ENCODE measurements around the gene RXRG. TPM values are rescaled to one million over a fixed set of nuclear protein-coding genes. Genes with fewer than 3 reads are reported as not detected.

RXRG gene
- total and polyA plus RNA-seq, 2 donors (not counting 3 experiments of a cell fraction or from before 2014, with no cell fraction given), result not detected

GRCh38 chr1:165490175-165490574, 45.2 kb upstream of the RXRG start:
- intact Hi-C loops (cut with micrococcal nuclease) (no loop called here), dilution Hi-C loops (cut with MboI; ENCODE audit: extremely low pct_ligation_motif_present, low sequenced_read_pairs) (no loop called here)
- no peaks in the 10 kb centered on the region for H3K9me1 ChIP-seq (replicated peaks; ENCODE audit: control insufficient read depth, extremely low read depth, insufficient read depth, low read length)
- H3K27ac ChIP-seq (ENCODE audit: insufficient read depth, low read depth, low read length), result no peak overlapping the region
- POLR2A ChIA-PET, result no interaction called here
- CTCF ChIA-PET, result no interaction called here
- H3K4me2 ChIP-seq (ENCODE audit: insufficient read depth, low read length), result no peak overlapping the region
- H3K27me3 ChIP-seq (ENCODE audit: control insufficient read depth in 2 of 2, insufficient read depth in 2 of 2, low read length in 2 of 2), result no peaks in the 10 kb centered on the region
- H4K20me1 ChIP-seq (replicated peaks; ENCODE audit: control insufficient read depth, extremely low read depth, insufficient read depth, low read length), result no peaks in the 10 kb centered on the region
- no peaks in the 10 kb centered on the region for H3K4me1 ChIP-seq (ENCODE audit: control insufficient read depth, extremely low read depth, insufficient read depth, low read length)
- BruUV-seq (replicated peaks), result no TSS peak
- no peak overlapping the region for H3K9ac ChIP-seq (replicated peaks; ENCODE audit: extremely low read depth, insufficient read depth, low read length)
- no peak for DNase-seq (ENCODE audit: low read depth, low spot score)
- H3K4me3 ChIP-seq (replicated peaks in 1 of 3; ENCODE audit: insufficient read depth in 1 of 3, low read depth in 1 of 3, low read length in 3 of 3), result no peak overlapping the region
- H3K79me2 ChIP-seq (ENCODE audit: control insufficient read depth, insufficient read depth, low read length), result no peaks in the 10 kb centered on the region
- no peaks in the 10 kb centered on the region for H3K36me3 ChIP-seq (ENCODE audit: control insufficient read depth in 2 of 2, extremely low read depth in 1 of 2, insufficient read depth in 2 of 2, low read length in 2 of 2)
- H2AFZ ChIP-seq (ENCODE audit: low read depth, low read length), result no peak overlapping the region
- no peak for FAIRE-seq
- TF ChIP-seq EZH2 (IDR thresholded peaks at IDR 0.05; ENCODE audit: borderline replicate concordance, low read depth, low read length, severe bottlenecking), result no peak
- TF ChIP-seq POLR2A (IDR thresholded peaks at IDR 0.05; ENCODE audit: low read depth, low read length), result no peak
- no peak for TF ChIP-seq GATA2 (IDR thresholded peaks at IDR 0.05; ENCODE audit: insufficient read depth, insufficient read length, low read depth, low read length)
- TF ChIP-seq JUN (IDR thresholded peaks at IDR 0.05; ENCODE audit: borderline replicate concordance, insufficient read depth, insufficient read length, low read depth), result no peak
- no peaks in the 10 kb centered on the region for H3K9me3 ChIP-seq (replicated peaks; ENCODE audit: control insufficient read depth, insufficient read depth, low read length)

- Histone ChIP-seq H3K9me3 (replicated peaks; ENCODE audit: control insufficient read depth, insufficient read depth, low read length) (no peaks in the 10 kb centered on the region), H3K27me3 (ENCODE audit: control insufficient read depth in 2 of 2, insufficient read depth in 2 of 2, low read length in 2 of 2) (no peaks in the 10 kb centered on the region), H3K36me3 (ENCODE audit: control insufficient read depth in 2 of 2, extremely low read depth in 1 of 2, insufficient read depth in 2 of 2, low read length in 2 of 2) (no peaks in the 10 kb centered on the region), H3K79me2 (ENCODE audit: control insufficient read depth, insufficient read depth, low read length) (no peaks in the 10 kb centered on the region), H3K9ac (replicated peaks; ENCODE audit: extremely low read depth, insufficient read depth, low read length) (no peak overlapping the region), H3K9me1 (replicated peaks; ENCODE audit: control insufficient read depth, extremely low read depth, insufficient read depth, low read length) (no peaks in the 10 kb centered on the region), H3K4me2 (ENCODE audit: insufficient read depth, low read length) (no peak overlapping the region), H3K4me3 (replicated peaks in 1 of 3; ENCODE audit: insufficient read depth in 1 of 3, low read depth in 1 of 3, low read length in 3 of 3) (no peak overlapping the region), H2AFZ (ENCODE audit: low read depth, low read length) (no peak overlapping the region), H4K20me1 (replicated peaks; ENCODE audit: control insufficient read depth, extremely low read depth, insufficient read depth, low read length) (no peaks in the 10 kb centered on the region), H3K4me1 (ENCODE audit: control insufficient read depth, extremely low read depth, insufficient read depth, low read length) (no peaks in the 10 kb centered on the region), H3K27ac (ENCODE audit: insufficient read depth, low read depth, low read length) (no peak overlapping the region)
- POLR2A ChIA-PET, result no interaction called here
- CTCF ChIA-PET, result no interaction called here
- FAIRE-seq, result no peak
- dilution Hi-C loops (cut with MboI; ENCODE audit: extremely low pct_ligation_motif_present, low sequenced_read_pairs), result no loop called here
- TF ChIP-seq, protein P1, sequence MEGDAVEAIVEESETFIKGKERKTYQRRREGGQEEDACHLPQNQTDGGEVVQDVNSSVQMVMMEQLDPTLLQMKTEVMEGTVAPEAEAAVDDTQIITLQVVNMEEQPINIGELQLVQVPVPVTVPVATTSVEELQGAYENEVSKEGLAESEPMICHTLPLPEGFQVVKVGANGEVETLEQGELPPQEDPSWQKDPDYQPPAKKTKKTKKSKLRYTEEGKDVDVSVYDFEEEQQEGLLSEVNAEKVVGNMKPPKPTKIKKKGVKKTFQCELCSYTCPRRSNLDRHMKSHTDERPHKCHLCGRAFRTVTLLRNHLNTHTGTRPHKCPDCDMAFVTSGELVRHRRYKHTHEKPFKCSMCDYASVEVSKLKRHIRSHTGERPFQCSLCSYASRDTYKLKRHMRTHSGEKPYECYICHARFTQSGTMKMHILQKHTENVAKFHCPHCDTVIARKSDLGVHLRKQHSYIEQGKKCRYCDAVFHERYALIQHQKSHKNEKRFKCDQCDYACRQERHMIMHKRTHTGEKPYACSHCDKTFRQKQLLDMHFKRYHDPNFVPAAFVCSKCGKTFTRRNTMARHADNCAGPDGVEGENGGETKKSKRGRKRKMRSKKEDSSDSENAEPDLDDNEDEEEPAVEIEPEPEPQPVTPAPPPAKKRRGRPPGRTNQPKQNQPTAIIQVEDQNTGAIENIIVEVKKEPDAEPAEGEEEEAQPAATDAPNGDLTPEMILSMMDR (IDR thresholded peaks at IDR 0.05; ENCODE audit: extremely low read depth in 1 of 2, insufficient read depth in 1 of 2, low read depth in 1 of 2, low read length in 2 of 2), result no peak
- TF ChIP-seq MAX (IDR thresholded peaks at IDR 0.05; ENCODE audit: insufficient read depth, insufficient read length) (no peak), FOS (IDR thresholded peaks at IDR 0.05; ENCODE audit: borderline replicate concordance, insufficient read depth, low read length) (no peak), POLR2A (IDR thresholded peaks at IDR 0.05; ENCODE audit: low read depth, low read length) (no peak), EZH2 (IDR thresholded peaks at IDR 0.05; ENCODE audit: borderline replicate concordance, low read depth, low read length, severe bottlenecking) (no peak), POLR2AphosphoS5 (IDR thresholded peaks at IDR 0.05; ENCODE audit: insufficient read depth, low read depth, low read length) (no peak), JUN (IDR thresholded peaks at IDR 0.05; ENCODE audit: borderline replicate concordance, insufficient read depth, insufficient read length, low read depth) (no peak), MYC (IDR thresholded peaks at IDR 0.05; ENCODE audit: low read depth, low read length) (no peak), GATA2 (IDR thresholded peaks at IDR 0.05; ENCODE audit: insufficient read depth, insufficient read length, low read depth, low read length) (no peak)
- DNase-seq (ENCODE audit: low read depth, low spot score), result no peak
- intact Hi-C loops (cut with micrococcal nuclease), result no loop called here
- no TSS peak for BruUV-seq (replicated peaks)
Measured at GRCh38 chr1:165487921-165488320, 43.0 kb upstream of the RXRG start.

All from endothelial cell of umbilical vein (primary cell).